ENCODE data around the gene PPM1H.

Gene PPM1H

DNA sequence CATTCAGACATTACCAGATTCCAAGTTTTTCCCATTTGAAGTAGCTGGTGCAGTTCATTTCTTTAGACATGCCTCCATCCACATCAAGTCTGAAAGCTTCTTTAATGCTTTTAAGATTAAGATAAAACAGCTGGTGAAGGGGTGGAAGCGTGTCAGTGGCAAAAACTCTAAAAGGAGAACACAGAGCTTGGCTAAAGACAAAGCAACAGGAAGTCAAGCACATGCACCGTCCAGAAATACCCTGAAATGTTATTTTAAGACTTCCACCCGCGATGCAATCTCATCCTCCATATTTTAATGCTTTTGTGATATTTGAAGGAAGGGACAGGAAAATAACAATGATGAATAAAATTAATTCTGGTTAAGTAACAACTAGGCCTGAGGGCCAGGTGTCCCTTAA lies 31.8 kb downstream of the PPM1H start:
- H2AFZ ChIP-seq (ENCODE audit: low read depth, low read length), result no peak overlapping the region
- no peaks in the 10 kb centered on the region for H3K36me3 ChIP-seq (replicated peaks; ENCODE audit: low read depth, low read length)
- no peak for TF ChIP-seq EZH2phosphoT487 (IDR thresholded peaks at IDR 0.05; ENCODE audit: low read depth)
- TF ChIP-seq, protein P1, sequence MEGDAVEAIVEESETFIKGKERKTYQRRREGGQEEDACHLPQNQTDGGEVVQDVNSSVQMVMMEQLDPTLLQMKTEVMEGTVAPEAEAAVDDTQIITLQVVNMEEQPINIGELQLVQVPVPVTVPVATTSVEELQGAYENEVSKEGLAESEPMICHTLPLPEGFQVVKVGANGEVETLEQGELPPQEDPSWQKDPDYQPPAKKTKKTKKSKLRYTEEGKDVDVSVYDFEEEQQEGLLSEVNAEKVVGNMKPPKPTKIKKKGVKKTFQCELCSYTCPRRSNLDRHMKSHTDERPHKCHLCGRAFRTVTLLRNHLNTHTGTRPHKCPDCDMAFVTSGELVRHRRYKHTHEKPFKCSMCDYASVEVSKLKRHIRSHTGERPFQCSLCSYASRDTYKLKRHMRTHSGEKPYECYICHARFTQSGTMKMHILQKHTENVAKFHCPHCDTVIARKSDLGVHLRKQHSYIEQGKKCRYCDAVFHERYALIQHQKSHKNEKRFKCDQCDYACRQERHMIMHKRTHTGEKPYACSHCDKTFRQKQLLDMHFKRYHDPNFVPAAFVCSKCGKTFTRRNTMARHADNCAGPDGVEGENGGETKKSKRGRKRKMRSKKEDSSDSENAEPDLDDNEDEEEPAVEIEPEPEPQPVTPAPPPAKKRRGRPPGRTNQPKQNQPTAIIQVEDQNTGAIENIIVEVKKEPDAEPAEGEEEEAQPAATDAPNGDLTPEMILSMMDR (IDR thresholded peaks at IDR 0.05; ENCODE audit: low read depth, low read length), result no peak
- H3K9me3 ChIP-seq (ENCODE audit: insufficient read depth, low read length), result no peaks in the 10 kb centered on the region
- H3K4me2 ChIP-seq (ENCODE audit: low read length), result no peak overlapping the region
- H3K4me3 ChIP-seq (ENCODE audit: low read length), result no peak overlapping the region
- no peaks in the 10 kb centered on the region for H3K27me3 ChIP-seq (ENCODE audit: low read depth, low read length)
- no peak overlapping the region for H3K27ac ChIP-seq (ENCODE audit: low read length)
- H3K9ac ChIP-seq (ENCODE audit: low read length), result no peak overlapping the region
- no peaks in the 10 kb centered on the region for H3K79me2 ChIP-seq (ENCODE audit: low read length)
- H3K4me1 ChIP-seq (ENCODE audit: low read length), result peaks cover 8% of the 10 kb centered on the region
- H4K20me1 ChIP-seq (ENCODE audit: insufficient read depth, low read length), result no peaks in the 10 kb centered on the region

DNA sequence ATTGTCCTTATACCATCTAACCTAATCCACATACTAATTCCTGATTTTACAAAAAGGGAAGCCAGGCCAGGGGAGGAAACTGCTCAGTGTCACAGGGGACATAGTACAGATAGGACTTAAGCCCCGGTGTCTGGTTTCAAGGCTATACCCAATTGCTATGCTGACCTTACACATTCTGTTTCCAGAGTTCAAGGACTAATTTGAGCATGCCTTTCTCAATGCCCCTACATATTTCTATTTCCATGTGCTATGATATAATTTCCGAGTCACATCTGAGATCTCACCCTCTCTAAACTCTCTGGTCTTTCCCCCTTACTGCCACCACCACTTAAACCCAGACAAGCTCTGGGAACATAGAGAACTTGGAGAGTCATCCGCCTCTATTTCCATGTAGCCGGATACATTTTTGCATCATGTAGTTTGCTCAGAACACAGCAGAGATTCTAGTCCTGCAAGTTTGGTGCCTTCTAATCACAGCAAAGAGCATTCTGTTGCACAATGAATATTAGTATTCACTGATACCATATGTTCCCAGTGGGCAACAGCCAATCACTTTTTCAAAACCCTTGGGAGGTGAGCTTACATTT lies 34.2 kb downstream of the PPM1H start:
- Histone ChIP-seq H3K9ac (ENCODE audit: low read length) (no peak overlapping the region), H3K36me3 (replicated peaks; ENCODE audit: low read depth, low read length) (no peaks in the 10 kb centered on the region), H3K79me2 (ENCODE audit: low read length) (no peaks in the 10 kb centered on the region), H3K4me1 (ENCODE audit: low read length) (peaks cover 10% of the 10 kb centered on the region), H3K4me2 (ENCODE audit: low read length) (no peak overlapping the region), H3K4me3 (ENCODE audit: low read length) (no peak overlapping the region), H3K27me3 (ENCODE audit: low read depth, low read length) (no peaks in the 10 kb centered on the region), H2AFZ (ENCODE audit: low read depth, low read length) (no peak overlapping the region), H4K20me1 (ENCODE audit: insufficient read depth, low read length) (no peaks in the 10 kb centered on the region), H3K27ac (ENCODE audit: low read length) (no peak overlapping the region), H3K9me3 (ENCODE audit: insufficient read depth, low read length) (no peaks in the 10 kb centered on the region)
- TF ChIP-seq, protein P1 (IDR thresholded peaks at IDR 0.05; ENCODE audit: low read depth, low read length), result no peak
- no peak for TF ChIP-seq EZH2phosphoT487 (IDR thresholded peaks at IDR 0.05; ENCODE audit: low read depth)

DNA sequence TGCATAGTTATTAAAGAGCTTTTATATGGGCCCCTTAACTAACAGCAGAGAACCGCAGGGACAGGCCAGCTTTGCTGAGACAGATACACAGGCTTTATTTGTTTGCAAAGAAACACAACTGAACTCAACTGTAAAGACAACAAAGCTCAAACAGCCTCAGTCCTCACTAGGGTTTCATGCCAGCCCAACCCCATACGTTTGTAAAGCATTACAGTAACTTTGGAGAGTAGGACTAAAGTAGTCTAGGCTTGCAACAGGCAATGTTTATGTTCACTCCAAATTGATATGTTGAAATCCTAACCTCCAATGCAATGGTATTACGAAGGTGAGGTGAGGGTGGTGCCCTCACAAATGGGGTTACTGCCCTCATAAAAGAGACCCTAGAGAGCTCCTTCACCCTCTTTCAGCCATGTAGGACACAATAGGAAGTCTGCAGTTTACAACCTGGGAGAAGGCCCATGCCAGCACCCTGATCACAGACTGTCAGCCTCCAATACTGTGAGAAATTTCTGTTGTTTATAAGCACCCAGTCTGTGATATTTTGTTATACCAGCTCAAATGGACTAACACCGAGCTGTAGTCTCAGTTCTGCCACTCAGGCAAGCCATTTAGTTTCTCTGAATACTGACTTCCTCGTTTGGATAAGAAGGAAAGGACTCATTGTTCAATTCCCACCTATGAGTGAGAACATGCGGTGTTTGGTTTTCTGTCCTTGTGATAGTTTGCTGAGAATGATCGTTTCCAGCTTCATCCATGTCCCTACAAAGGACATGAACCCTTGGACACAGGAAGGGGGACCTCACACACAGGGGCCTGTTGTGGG lies 35.2 kb downstream of the PPM1H start:
- H3K27ac ChIP-seq (ENCODE audit: low read length), result no peak overlapping the region
- H2AFZ ChIP-seq (ENCODE audit: low read depth, low read length), result no peak overlapping the region
- H3K4me1 ChIP-seq (ENCODE audit: low read length), result peaks cover 10% of the 10 kb centered on the region
- no peak for TF ChIP-seq EZH2phosphoT487 (IDR thresholded peaks at IDR 0.05; ENCODE audit: low read depth)
- TF ChIP-seq, protein P1 (IDR thresholded peaks at IDR 0.05; ENCODE audit: low read depth, low read length), result no peak
- H3K27me3 ChIP-seq (ENCODE audit: low read depth, low read length), result no peaks in the 10 kb centered on the region
- H3K9ac ChIP-seq (ENCODE audit: low read length), result no peak overlapping the region
- H3K4me3 ChIP-seq (ENCODE audit: low read length), result no peak overlapping the region
- H4K20me1 ChIP-seq (ENCODE audit: insufficient read depth, low read length), result no peaks in the 10 kb centered on the region
- H3K79me2 ChIP-seq (ENCODE audit: low read length), result no peaks in the 10 kb centered on the region
- no peak overlapping the region for H3K4me2 ChIP-seq (ENCODE audit: low read length)
- H3K36me3 ChIP-seq (replicated peaks; ENCODE audit: low read depth, low read length), result no peaks in the 10 kb centered on the region
- H3K9me3 ChIP-seq (ENCODE audit: insufficient read depth, low read length), result no peaks in the 10 kb centered on the region

DNA sequence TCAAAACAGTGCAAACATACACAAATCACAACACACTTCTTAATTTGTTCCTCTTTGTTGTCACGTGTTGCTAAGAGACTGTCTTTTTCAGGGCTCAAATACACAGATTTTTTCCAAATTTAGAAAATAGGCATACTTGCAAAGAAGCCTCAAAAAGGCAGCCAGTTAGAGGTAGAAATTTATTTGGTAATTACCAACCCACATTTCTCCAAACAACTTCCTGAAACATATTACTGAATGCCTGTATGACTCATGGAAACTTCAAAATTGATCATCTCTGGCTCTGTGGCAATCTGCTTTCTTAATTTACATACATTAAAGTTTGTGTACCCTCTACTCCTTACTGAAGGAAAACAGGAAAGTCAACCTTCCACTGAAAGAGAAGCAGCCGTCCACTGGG lies 36.4 kb downstream of the PPM1H start:
- Histone ChIP-seq H3K4me2 (ENCODE audit: low read length) (no peak overlapping the region), H2AFZ (ENCODE audit: low read depth, low read length) (no peak overlapping the region), H3K4me1 (ENCODE audit: low read length) (peaks cover 10% of the 10 kb centered on the region), H3K27ac (ENCODE audit: low read length) (no peak overlapping the region), H3K79me2 (ENCODE audit: low read length) (no peaks in the 10 kb centered on the region), H4K20me1 (ENCODE audit: insufficient read depth, low read length) (no peaks in the 10 kb centered on the region), H3K27me3 (ENCODE audit: low read depth, low read length) (no peaks in the 10 kb centered on the region), H3K9me3 (ENCODE audit: insufficient read depth, low read length) (no peaks in the 10 kb centered on the region), H3K9ac (ENCODE audit: low read length) (no peak overlapping the region), H3K36me3 (replicated peaks; ENCODE audit: low read depth, low read length) (no peaks in the 10 kb centered on the region), H3K4me3 (ENCODE audit: low read length) (no peak overlapping the region)
- TF ChIP-seq EZH2phosphoT487 (IDR thresholded peaks at IDR 0.05; ENCODE audit: low read depth), result no peak
- TF ChIP-seq, protein P1 (IDR thresholded peaks at IDR 0.05; ENCODE audit: low read depth, low read length), result no peak

Data from OCI-LY3 (cell line).